ENCODE data around the gene COL12A1.

GRCh38 chr6:75217193-75217592 lies 11.3 kb upstream of the COL12A1 start:
- TF ChIP-seq CTCF (IDR thresholded peaks at IDR 0.05) (no peak), POLR2A (IDR thresholded peaks at IDR 0.05) (no peak)
